Embryonic facial prominence (tissue), 1 donor: ENCODE measurements around the gene SPESP1.

Source experiments
- DNase-seq: peaks from one replicate; pipeline ENCODE4 v3.0.0-alpha.2; 2016; ENCODE audit errors: extremely low spot score

The SPESP1 gene

DNA sequence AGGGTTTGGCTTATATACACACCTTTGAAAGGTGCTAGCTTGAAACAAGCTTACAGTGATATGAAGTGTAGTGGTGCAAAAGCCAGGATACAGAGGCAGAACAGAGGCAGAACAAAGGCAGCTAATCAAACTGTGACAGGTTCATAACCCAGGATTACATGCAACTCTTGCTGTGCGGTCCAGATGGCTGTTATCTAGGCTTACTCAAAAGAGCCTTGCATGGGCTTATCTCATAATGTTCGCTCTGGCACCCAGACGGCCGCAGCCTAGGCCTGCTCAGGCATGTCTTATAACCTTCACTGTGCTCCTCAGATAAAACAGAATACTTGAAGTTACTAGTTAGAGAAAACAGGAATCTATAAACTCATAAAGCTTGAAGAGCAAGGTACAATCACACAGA is 61.4 kb downstream of the SPESP1 start:
- no peak for DNase-seq

DNA sequence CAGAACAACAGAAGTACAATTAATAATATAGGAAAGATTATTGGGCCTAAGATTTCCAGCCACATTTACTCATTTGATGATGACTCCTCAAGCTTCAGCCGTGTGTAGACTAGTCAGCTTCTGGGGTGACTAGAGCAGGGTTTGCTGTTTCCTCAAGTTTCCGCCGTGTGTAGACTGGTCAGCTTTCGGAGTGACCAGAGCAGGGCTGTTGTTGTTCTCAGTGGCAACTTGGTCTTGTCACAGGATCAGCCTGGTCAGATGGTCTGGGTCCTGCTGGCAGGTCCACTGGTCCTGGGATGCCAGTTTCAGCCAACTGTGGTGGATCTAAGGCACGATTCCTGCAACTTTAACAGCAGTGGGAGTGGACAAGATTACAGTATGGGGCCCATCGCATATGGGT is 62.4 kb downstream of the SPESP1 start:
- DNase-seq: no peak

DNA sequence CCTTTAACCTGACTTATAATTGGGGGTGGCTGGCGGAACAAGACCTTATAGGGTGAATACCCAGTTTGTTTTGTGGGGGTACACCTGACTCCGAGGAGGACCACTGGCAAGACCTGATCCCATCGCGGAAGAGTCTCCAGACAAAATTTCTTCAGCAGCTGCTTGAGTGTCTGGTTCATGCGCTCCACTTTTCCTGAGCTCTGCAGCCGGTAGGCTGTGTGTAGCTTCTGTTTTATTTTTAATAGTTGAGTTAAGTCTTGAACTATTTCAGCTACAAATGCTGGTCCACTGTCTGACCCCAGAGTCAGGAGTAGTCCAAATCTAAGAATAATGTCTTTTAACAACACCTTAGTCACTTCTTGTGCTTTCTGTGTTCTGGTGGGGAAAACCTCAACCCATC is 63.0 kb downstream of the SPESP1 start:
- no peak for DNase-seq

DNA sequence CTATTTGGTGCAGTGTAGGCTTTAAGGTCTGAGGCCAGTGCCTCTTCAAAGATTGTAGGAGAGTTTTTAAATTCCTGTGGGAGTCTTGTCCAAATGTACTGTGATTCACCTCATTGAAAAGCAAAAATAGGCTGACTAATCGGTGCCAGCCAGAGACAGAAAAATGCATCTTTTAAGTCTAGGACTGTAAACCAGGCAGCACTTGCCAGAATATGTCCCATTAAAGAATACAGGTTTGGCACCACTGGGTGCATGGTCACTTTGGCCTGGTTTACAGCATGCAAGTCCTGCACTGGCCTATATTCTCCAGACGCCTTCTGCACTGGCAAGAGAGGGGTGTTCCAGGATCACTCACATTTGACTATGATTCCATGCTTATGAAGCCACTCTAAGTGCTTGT is 63.8 kb downstream of the SPESP1 start:
- DNase-seq: no peak

DNA sequence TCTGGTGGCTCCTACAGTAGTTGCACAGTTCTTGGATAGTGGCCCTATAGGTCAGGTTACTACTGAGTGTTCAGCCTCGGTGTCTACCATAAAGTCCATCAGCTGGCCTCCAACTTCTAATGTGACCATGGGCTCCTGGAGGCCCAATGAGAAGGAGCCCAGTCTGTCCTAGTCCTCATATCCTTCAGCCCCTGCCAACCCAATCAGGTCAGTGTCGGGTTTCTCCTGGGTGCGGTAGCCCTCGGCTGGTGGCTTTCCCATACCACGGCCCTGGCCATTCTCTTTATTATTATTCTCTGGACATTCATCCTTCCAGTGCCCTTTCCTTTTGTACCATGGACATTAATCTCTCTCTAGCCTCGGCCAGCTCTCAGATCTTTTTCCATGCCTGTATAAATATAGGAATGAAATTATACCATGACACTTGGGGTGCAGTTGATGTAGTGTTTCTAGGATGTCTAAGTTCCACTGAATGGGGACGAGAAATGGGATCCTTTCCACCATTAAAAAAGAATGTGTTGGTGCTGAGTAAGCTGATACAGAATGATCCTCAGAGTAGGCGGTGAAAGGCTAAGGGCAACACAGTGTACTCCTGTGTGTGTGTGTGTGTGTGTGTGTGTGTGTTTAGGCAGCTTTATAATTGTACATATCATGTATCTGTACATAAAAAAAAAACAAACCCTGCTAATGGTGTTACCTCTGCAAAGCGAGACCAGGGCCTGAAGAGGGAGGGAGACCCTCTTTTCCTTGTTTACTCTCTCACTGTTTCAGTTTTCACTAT is 64.8 kb downstream of the SPESP1 start:
- DNase-seq: no peak
